Prostate gland (tissue), 2 donors: ENCODE results near the gene RIMKLA. TPM values are rescaled to one million over a fixed set of nuclear protein-coding genes. Genes with fewer than 3 reads are reported as not detected.

ENCODE experiments used
- DNase-seq: peaks from one replicate; pipeline ENCODE4 v3.0.0-alpha.2; 2019; ENCODE audit warnings: low spot score
- H3K27ac ChIP-seq, 2 donors: fragments of 200-600 bp; sonication (generic); 2 replicates each; pipeline ENCODE4 v1.5.1; 2017 to 2019
- H3K27me3 ChIP-seq: fragments of 200-600 bp; sonication (generic); replicated peaks from 2 replicates; pipeline ENCODE4 v1.5.1; 2019; ENCODE audit not compliant: insufficient read depth
- H3K36me3 ChIP-seq, 2 donors: fragments of 200-600 bp; sonication (generic); 1 replicate in 1 of 2; 2 replicates in 1 of 2; pipeline versions ENCODE4 v1.5.1 to v1.8.1; 2017 to 2019
- H3K4me1 ChIP-seq: fragments of 200-600 bp; sonication (generic); replicated peaks from 2 replicates; pipeline ENCODE4 v1.5.1; 2019
- H3K4me3 ChIP-seq, 2 donors: fragments of 200-600 bp; sonication (generic); 2 replicates each; pipeline ENCODE4 v1.5.1; 2017 to 2019
- H3K9me3 ChIP-seq: fragments of 200-600 bp; sonication (generic); 2 replicates; pipeline ENCODE4 v1.5.1; 2017
- POLR2A ChIP-seq: fragments of 450-650 bp; IDR thresholded peaks from one replicate; pipeline ENCODE4 v1.6.1; 2016; ENCODE audit warnings: antibody characterized with exemption, mild to moderate bottlenecking
- POLR2AphosphoS5 ChIP-seq: sonication (generic); formaldehyde crosslinking; IDR thresholded peaks from one replicate; pipeline ENCODE4 v1.6.1; 2017; ENCODE audit warnings: antibody characterized with exemption
- WGBS: methylation state at CpG from one replicate; pipeline ENCODE4 v1.1.5; 2018; 5-methylcytosine and 5-hydroxymethylcytosine counted together
- intact Hi-C: fragments of 100-400 bp; cut with DNase I; formaldehyde crosslinking; loops from one replicate; pipeline ENCODE4 v1.14.2; 2022
- total RNA-seq, 2 donors: library from RNA; depleted of rRNA; stranded (reverse); fragments of >200 nt; gene quantifications; one replicate each; pipeline ENCODE4 v1.1.0, GENCODE V29; 2016
- TF ChIP-seq, protein P1 (sequence below), 4 experiments: fragments of 200-600 bp in 2 of 4; fragments of 450-650 bp in 2 of 4; sonication (generic) in 2 of 4; IDR thresholded peaks; 1 replicate in 3 of 4; 2 replicates in 1 of 4; pipeline ENCODE4 v1.5.1; 2016 to 2019; ENCODE audit warnings: antibody characterized with exemption in 4 of 4, mild to moderate bottlenecking in 2 of 4, moderate library complexity in 2 of 4

RIMKLA gene
- total RNA-seq, 2 donors from 2014 or later = 1.4 to 2.3 TPM

DNA sequence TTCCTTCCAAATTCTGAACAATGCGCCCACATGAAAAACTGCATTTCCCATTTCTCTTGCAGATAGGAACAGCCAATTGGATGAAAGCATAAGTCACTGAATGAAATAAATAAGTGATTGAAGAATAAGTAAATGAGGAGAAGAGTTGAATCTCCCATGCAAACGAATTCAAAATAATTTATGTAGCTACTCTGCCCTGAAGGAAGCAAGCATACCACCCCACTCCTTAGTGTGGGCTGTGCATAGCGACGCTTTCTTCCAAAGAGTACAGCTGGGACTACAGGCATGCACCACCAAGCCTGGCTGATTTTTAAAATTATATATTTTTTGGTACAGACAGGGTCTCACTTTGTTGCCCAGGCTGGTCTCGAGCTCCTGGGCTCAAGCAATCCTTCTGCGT is 16.5 kb upstream of the RIMKLA start:
- no peak overlapping the region for H3K4me3 ChIP-seq
- no peaks in the 10 kb centered on the region for H3K9me3 ChIP-seq
- H3K27ac ChIP-seq = no peak overlapping the region
- intact Hi-C loops = no loop called here
- no peak for DNase-seq
- TF ChIP-seq, protein P1, sequence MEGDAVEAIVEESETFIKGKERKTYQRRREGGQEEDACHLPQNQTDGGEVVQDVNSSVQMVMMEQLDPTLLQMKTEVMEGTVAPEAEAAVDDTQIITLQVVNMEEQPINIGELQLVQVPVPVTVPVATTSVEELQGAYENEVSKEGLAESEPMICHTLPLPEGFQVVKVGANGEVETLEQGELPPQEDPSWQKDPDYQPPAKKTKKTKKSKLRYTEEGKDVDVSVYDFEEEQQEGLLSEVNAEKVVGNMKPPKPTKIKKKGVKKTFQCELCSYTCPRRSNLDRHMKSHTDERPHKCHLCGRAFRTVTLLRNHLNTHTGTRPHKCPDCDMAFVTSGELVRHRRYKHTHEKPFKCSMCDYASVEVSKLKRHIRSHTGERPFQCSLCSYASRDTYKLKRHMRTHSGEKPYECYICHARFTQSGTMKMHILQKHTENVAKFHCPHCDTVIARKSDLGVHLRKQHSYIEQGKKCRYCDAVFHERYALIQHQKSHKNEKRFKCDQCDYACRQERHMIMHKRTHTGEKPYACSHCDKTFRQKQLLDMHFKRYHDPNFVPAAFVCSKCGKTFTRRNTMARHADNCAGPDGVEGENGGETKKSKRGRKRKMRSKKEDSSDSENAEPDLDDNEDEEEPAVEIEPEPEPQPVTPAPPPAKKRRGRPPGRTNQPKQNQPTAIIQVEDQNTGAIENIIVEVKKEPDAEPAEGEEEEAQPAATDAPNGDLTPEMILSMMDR (IDR thresholded peaks at IDR 0.05) = no peak
- no peak for TF ChIP-seq POLR2AphosphoS5
- no peaks in the 10 kb centered on the region for H3K4me1 ChIP-seq
- no peaks in the 10 kb centered on the region for H3K27me3 ChIP-seq
- WGBS = 94% methylated on average over 6 of the region's 6 CpGs
- no peaks in the 10 kb centered on the region for H3K36me3 ChIP-seq

DNA sequence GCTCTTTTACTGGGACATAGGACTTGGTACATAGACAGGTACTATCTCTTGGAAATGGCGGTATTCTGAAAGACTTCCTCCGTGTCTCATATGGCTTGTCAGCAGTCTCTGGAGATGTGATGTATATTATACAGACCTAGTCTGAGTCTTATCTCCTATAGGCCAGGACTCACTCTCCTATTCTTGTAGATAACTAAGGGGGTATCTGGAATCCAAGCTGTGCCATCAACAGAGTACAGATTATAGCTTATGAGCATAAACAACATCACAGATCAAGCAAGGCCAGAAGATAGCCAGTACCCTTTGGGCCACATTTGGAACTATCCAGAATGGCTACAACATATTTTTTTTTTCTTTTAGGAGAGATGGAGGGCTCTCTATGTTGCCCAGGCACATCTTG is 16.1 kb upstream of the RIMKLA start:
- H3K27ac ChIP-seq = no peak overlapping the region
- no peaks in the 10 kb centered on the region for H3K4me1 ChIP-seq
- WGBS = 98% methylated on average over 2 of the region's 2 CpGs
- intact Hi-C loops = no loop called here
- no peak for DNase-seq
- TF ChIP-seq POLR2A = no peak
- TF ChIP-seq, protein P1 (IDR thresholded peaks at IDR 0.05) = no peak
- no peaks in the 10 kb centered on the region for H3K27me3 ChIP-seq
- no peaks in the 10 kb centered on the region for H3K9me3 ChIP-seq
- no peak overlapping the region for H3K4me3 ChIP-seq
- H3K36me3 ChIP-seq = no peaks in the 10 kb centered on the region

GRCh38 chr1:42365118-42365517 is 15.5 kb upstream of the RIMKLA start:
- H3K36me3 ChIP-seq = no peaks in the 10 kb centered on the region
- H3K27ac ChIP-seq = no peak overlapping the region
- no peaks in the 10 kb centered on the region for H3K27me3 ChIP-seq
- no peak for TF ChIP-seq POLR2AphosphoS5
- no peak for TF ChIP-seq POLR2A
- TF ChIP-seq, protein P1 (IDR thresholded peaks at IDR 0.05) = no peak
- WGBS = 88% methylated on average over 2 of the region's 2 CpGs
- H3K9me3 ChIP-seq = no peaks in the 10 kb centered on the region
- intact Hi-C loops = no loop called here
- DNase-seq = no peak
- H3K4me3 ChIP-seq = no peak overlapping the region
- no peaks in the 10 kb centered on the region for H3K4me1 ChIP-seq

- 87% methylated on average over 7 of the region's 7 CpGs for WGBS
- TF ChIP-seq, protein P1 (IDR thresholded peaks at IDR 0.05) = no peak
- no peak for TF ChIP-seq POLR2A
- no peak for TF ChIP-seq POLR2AphosphoS5
- no peak for DNase-seq
- Histone ChIP-seq H3K4me3 (no peak overlapping the region), H3K4me1 (no peaks in the 10 kb centered on the region), H3K36me3 (no peaks in the 10 kb centered on the region), H3K27me3 (no peaks in the 10 kb centered on the region), H3K27ac (no peak overlapping the region), H3K9me3 (no peaks in the 10 kb centered on the region)
- intact Hi-C loops = no loop called here
Measured at GRCh38 chr1:42368096-42368795, 12.3 kb upstream of the RIMKLA start.

GRCh38 chr1:42369471-42369870 is 11.1 kb upstream of the RIMKLA start:
- Histone ChIP-seq H3K9me3 (no peaks in the 10 kb centered on the region), H3K4me3 (no peak overlapping the region), H3K4me1 (no peaks in the 10 kb centered on the region), H3K27me3 (no peaks in the 10 kb centered on the region), H3K27ac (no peak overlapping the region), H3K36me3 (no peaks in the 10 kb centered on the region)
- 76% methylated on average over 1 of the region's 1 CpG for WGBS
- DNase-seq = no peak
- intact Hi-C loops = no loop called here
- no peak for TF ChIP-seq POLR2AphosphoS5
- TF ChIP-seq, protein P1 (IDR thresholded peaks at IDR 0.05) = no peak
- no peak for TF ChIP-seq POLR2A
